H1 (cell line): ENCODE data around the gene INPP4B.

Source experiments
- EZH2 ChIP-seq: fragments of 200-600 bp; sonication (generic); IDR thresholded peaks from 2 replicates; pipeline ENCODE4 v1.7.1; 2012; ENCODE audit warnings: low read depth, mild to moderate bottlenecking, moderate library complexity, low read length, inconsistent platforms; ENCODE audit not compliant: severe bottlenecking
- HDAC6 ChIP-seq: IDR thresholded peaks from one replicate; pipeline ENCODE4 v1.7.1; 2012; ENCODE audit warnings: low read depth, mild to moderate bottlenecking, inconsistent platforms, low read length, moderate library complexity
- NRF1 ChIP-seq: IDR thresholded peaks from 2 replicates; pipeline ENCODE4 v1.6.1; 2011; ENCODE audit warnings: mild to moderate bottlenecking, low read depth, low read length, improper control_type of control experiment
- TAF1 ChIP-seq: IDR thresholded peaks from 2 replicates; pipeline ENCODE4 v1.6.1; 2011; ENCODE audit warnings: mild to moderate bottlenecking, low read depth, low read length
- TF ChIP-seq, protein P1 (sequence below): IDR thresholded peaks from 2 replicates; pipeline ENCODE4 v1.6.1; 2012; ENCODE audit warnings: inconsistent platforms
- TF ChIP-seq, protein P2 (sequence below), 3 experiments: IDR thresholded peaks; 1 replicate in 2 of 3; 2 replicates in 1 of 3; pipeline versions ENCODE4 v1.5.1 to v1.6.1; 2011; ENCODE audit warnings: low read length in 3 of 3, mild to moderate bottlenecking in 3 of 3, inconsistent platforms in 2 of 3, low read depth in 1 of 3, moderate library complexity in 1 of 3; ENCODE audit not compliant: insufficient read depth in 1 of 3; ENCODE audit errors: control extremely low read depth in 1 of 3

DNA sequence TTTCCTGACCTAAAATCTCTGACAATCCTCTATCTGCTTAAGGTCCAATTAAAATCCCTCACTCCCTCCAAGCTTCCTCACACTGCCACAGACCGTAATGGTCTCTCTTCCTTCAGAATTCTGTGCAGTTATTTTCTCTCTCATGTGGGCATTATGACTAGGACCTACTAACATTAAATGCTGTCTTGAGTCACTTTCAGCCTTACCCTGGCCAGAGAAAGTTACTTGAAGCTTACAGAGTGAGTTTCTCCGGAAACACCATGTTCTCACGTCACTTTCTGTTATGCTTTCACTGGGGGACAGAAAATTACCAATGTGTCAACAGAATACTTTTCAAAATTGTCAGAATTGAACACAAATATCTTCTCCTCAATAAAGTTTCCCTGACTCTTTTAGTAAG lies 271.8 kb downstream of the INPP4B start:
- no peak for TF ChIP-seq HDAC6
- no peak for TF ChIP-seq EZH2
- TF ChIP-seq NRF1 = no peak
- TF ChIP-seq, protein P1, sequence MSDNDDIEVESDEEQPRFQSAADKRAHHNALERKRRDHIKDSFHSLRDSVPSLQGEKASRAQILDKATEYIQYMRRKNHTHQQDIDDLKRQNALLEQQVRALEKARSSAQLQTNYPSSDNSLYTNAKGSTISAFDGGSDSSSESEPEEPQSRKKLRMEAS = no peak
- TF ChIP-seq, protein P2, sequence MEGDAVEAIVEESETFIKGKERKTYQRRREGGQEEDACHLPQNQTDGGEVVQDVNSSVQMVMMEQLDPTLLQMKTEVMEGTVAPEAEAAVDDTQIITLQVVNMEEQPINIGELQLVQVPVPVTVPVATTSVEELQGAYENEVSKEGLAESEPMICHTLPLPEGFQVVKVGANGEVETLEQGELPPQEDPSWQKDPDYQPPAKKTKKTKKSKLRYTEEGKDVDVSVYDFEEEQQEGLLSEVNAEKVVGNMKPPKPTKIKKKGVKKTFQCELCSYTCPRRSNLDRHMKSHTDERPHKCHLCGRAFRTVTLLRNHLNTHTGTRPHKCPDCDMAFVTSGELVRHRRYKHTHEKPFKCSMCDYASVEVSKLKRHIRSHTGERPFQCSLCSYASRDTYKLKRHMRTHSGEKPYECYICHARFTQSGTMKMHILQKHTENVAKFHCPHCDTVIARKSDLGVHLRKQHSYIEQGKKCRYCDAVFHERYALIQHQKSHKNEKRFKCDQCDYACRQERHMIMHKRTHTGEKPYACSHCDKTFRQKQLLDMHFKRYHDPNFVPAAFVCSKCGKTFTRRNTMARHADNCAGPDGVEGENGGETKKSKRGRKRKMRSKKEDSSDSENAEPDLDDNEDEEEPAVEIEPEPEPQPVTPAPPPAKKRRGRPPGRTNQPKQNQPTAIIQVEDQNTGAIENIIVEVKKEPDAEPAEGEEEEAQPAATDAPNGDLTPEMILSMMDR (IDR thresholded peaks at IDR 0.05; ENCODE audit: control extremely low read depth in 1 of 3, insufficient read depth in 1 of 3, low read depth in 1 of 3, low read length in 3 of 3) = no peak
- no peak for TF ChIP-seq TAF1
